Activated CD8-positive, alpha-beta memory T cell treated with anti-CD3 and anti-CD28 coated beads, Interleukin-2, amount 50 U/mL, for 4 hours (primary cell): Measurements from ENCODE around the gene KIDINS220.

Experiments used
- DNase-seq: peaks from one replicate; pipeline ENCODE4 v3.0.0-alpha.2; 2020

Gene KIDINS220

DNA sequence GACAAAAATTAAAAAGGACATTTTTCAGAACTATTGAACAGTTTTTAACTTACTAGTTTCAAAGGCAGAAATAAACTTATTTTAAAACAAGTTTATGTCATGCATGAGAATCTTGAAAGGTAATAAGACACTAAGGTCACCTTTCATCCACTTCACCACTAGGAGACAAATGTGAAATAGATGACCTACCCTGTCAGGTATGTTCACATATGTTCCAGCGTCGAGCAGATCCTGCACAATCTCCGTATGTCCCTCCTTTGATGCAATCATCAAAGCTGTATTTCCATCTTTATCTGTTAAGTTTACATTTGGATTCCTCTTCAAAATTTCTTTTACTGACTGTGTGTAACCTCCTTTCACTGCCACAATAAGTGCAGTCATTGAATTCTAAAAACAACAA lies 34.7 kb downstream of the KIDINS220 start:
- DNase-seq: no peak

- DNase-seq: no peak
Observed at GRCh38 chr2:8800821-8801220, 36.6 kb downstream of the KIDINS220 start.

DNA sequence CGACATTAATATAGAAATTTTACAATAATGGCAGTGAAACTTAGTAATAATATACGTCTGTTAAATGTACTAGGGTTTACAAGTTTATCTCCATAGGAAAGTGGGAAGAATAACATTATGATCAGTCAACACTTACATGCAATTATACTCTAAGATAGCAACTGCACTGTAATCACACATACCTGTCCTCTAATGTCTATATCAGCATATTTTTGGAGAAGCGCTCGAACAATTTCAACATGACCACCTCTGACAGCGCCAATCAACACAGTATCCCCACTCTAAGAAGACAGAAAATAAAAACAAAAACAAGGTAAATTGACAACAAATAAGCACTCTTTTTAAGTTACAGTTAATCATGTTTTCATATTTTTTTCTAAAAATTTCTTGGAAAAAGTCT lies 37.2 kb downstream of the KIDINS220 start:
- no peak for DNase-seq

DNA sequence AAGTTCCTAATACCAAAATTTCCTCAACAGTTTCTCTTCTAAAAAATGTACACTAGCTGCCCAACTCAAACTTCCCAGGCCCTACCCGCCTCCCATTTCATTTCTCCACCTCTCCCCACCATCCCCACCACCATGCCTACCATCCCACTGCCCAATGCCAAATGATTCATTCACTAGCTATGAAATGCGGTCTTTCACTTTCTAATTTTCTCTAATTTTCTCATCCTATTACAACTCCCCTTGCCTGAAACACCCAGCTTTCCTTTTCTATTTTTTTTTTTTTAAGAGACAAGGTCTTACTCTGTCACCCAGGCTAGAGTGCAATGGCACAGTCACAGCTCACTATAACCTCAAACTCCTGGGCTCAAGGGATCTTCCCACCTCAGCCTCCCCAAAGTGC lies 38.4 kb downstream of the KIDINS220 start:
- DNase-seq: no peak

DNA sequence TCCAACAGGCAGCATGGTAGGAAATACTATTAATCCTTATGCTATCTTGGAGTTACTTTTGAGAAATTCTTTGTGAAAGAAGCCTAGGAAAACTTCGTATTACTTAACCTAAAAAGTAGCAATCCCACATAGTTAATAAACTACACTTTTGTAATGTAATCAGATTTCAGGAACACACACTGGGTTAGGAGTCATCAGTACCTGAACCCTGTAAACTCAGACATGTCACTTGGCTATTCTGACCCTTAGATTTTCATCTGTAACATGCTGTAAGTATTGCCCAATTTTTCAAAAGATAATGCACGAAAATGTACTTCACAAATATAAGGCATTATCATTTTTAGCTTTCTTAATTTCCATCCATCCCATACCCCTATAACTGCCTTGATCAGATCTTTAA lies 39.0 kb downstream of the KIDINS220 start:
- no peak for DNase-seq

DNA sequence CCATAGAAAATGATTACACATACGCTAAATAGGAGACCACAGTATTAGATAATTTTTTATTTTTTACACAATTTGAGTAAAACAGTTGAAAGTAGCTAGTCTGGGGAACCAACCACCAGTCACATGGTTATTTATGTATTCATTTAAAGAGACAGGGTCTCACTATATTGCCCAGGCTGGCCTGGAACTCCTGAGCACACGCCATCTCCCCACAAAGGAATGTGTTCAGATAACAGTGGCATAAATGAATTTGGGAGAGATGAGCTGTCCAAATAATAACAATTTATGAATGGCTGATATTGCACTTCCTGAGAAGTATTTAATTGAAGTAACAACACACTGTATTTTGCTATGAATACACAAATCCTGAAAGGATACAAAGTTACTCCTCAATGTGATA lies 39.7 kb downstream of the KIDINS220 start:
- no peak for DNase-seq

DNA sequence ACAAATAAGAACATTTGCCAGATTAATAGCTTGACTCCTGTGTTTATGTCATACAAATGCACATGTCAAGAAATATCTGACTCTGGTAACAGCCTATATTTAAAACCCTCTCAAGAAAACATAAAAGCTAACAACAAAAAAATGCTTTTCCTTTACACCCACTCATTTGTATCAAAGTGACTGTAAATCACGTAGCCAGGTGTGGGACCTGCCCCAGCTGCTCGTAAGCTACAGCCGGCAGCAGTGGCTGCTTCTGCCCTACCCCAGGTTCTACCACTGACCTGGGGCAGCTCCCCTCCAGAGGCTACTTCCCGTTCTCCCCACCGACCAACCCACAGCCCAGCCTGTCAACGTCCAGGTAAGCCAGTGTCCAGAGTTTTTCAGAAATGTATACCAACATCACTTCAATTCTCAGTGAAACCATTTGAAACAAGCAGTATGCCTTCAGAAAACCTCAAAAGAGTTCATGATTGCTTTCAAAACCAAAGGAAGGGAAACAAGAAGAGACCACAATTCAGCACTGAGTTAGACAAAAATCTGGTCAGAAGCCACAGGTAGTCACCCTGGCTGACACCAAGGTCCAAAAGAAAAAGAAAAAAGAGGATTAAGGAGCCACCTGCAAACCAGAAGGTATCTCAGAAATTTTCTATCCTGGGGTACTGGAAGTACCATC lies 40.4 kb downstream of the KIDINS220 start:
- no peak for DNase-seq

GRCh38 chr2:8796315-8796848 lies 41.0 kb downstream of the KIDINS220 start:
- DNase-seq: no peak

- no peak for DNase-seq
Observed at GRCh38 chr2:8794923-8795825, 42.2 kb downstream of the KIDINS220 start.

DNA sequence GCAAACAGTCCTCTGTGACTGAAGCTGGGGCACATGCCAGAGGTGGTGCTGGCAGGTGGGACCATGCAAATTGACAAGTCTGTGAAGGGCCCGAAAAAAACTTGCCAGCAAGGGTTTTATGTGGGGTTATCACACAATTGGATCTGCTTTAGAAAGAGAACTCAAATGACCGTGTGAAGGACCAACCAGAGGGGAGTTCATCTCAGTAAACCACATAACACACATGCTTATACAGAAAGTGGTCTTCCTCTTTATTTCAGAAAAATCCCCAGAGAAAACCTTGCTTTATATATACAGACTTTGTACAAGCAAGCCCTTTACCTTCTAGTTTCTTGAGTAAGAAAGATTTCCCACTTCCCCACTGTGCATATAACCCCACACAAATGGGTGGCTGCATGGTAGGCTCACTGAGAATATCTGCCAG lies 46.7 kb downstream of the KIDINS220 start:
- no peak for DNase-seq

GRCh38 chr2:8786463-8786862 lies 51.0 kb downstream of the KIDINS220 start:
- DNase-seq: no peak

DNA sequence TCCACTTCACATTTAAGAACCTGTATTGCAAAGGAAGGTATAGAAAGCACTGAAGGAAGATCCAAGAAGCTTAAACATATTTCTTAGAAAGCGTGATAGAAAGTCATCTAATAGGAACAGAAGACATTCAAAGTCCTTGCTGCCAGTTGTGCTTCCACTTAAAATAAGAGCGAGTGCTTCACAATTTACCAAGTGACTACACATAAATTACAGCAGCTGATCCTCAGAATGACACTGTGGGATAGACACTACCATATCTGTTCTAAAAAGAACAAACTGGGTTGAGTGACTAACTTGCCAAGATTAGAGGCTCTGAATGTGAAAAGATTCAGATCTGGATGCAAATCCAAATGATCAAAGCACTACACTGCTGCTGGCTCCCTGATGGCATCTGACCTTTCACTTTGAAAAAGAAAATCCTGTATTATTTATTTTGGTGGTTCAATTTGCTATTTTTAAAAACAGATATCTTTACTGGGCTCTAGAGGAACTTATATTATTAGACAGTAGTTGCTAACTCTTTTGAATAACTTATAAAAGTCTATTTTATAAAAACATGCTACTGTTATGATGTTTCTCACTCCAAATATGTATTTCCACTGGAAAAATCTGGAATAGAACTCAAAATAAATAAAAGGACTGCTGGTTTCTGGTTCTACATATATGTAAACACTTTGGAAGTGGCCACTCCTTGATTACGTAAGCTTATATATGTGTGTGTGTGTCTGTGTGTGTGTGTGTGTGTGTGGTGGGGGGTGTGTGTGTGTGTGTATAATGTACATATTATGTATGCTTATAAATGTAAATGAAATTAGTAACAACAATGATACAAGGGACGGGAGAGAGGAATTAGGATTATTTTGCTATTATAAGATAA lies 57.4 kb downstream of the KIDINS220 start:
- no peak for DNase-seq

DNA sequence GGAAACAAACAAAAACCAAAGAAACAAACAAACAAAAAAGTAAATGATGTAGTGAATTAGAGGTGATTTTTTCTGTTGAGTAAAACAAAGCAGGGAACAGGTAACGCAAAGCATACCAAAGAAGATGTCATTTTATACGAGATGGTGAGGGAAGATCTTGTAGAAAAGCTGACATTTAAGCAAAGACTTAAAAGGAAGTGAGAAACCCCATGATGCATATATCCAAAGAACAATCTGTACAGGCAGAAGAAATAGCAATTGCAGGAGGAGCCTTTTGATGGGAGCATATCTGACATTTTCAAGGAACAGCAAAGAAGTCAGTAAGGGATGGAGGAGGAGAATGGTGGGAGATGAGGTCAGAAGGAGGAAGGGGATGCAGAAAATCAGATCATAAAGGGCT lies 63.0 kb downstream of the KIDINS220 start:
- no peak for DNase-seq

DNA sequence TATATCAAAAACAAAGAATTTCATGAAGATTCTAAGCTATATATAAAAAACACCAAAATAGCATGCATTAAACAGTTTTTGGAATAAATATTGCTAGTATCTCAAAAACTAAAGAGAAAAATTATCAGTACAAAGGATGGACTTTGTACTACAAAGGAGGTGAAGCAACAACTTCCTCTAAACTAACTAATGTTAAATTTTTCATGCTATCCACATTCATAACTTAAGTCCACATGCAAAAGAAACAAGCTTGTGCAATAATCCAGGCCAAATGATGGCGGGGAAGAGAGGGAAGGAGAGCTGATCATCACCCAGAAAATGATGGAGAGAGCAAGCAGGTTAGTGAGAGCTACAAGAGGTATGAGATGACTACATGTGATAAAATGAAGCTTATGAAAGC lies 70.1 kb downstream of the KIDINS220 start:
- DNase-seq: no peak

DNA sequence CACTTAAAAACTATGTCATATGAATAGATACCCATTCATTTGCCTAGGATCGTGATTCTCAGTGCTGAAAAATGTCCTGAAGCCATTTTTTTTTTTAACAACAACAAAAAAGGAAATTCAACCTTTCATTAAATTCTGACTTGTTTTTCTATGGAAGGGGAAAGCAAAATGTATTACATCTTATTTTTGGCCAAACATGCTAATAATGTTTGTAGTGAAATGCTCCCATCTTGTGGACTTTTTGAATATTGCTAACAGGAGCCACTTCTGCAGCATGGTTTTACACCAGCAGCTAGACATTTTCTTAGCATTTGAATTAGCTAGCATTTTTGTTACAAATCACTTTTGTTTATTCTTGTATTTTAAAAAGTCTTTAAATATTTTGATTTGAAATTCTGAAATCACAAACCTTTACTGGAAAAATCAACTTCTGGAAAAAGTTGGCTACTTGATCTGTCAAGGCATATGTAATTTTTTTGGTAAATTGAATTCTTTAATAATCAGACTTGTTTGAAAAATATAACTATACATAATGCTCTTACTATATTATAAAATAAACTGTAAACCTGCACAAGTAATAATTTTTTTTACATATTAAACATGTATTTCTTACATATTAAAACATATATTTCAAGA lies 75.8 kb downstream of the KIDINS220 start:
- DNase-seq: no peak

GRCh38 chr2:8756716-8757115 lies 80.7 kb downstream of the KIDINS220 start:
- DNase-seq: no peak

DNA sequence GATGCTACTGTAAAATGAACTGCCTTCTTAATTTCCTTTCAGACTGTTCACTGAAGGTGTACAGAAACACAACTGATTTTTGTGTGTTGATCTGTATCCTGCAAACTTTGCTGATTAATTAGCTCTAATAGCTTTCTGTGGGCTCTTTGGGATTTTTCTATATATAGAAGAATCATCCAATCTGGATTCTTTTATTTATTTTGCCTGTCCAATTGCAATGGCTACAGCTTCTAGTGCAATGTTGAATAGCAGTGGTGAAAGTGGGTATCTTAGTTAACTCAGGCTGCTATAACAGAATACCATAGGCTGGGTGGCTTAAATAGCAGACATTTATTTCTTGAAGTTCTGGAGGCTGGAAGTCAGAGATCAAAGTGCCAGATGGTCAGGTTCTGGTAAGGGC lies 81.2 kb downstream of the KIDINS220 start:
- DNase-seq: no peak

DNA sequence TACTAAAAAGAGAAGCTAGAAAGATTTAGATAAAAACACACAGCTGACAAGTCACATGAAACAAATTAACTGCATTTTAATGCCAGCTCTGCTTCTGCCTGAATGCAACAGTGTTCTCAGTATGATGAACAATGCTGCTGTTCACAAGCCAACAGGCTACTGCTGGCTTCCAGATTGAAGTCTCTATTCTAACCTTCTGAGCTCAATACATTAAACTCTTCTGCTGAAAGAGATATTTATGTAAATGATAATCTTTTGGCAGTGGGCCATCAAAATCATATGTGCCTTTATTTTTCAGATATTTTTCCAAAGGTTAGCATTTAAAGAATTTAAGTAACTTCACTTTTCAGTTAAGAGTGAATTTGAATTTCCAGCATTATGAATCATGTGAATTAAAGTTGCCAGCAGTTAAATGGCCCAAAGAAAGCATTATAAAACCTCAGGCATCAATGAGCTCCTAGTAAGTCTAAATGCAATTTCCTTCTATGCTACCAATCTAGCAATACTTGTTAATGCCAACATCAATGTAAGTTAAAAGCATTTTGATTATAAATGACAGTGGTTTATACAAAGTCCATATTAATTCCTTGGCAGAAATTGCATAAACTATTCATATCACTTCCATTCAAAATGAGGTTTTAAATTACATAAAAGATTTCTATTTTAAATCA lies 83.2 kb downstream of the KIDINS220 start:
- no peak for DNase-seq

- DNase-seq: no peak
Observed at GRCh38 chr2:8753609-8754008, 83.8 kb downstream of the KIDINS220 start.

DNA sequence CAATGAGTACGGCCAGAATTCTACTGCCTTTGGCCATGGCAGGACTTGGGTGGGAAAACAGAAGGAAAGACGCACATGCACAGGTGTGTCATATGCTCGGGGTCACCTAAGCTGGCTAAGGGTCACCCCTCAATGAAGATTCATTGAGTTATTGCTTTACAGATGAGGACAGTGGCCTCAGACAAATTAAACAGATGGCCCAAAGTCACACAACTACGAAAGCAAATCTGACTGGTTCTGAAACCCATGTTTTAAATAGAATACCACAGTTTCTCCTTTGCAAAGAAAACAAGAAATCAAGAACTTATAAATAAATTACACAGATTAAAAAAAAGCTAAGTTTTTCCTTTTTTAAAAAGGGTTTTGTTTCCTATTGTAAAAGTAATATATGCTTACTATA lies 85.0 kb downstream of the KIDINS220 start:
- no peak for DNase-seq

DNA sequence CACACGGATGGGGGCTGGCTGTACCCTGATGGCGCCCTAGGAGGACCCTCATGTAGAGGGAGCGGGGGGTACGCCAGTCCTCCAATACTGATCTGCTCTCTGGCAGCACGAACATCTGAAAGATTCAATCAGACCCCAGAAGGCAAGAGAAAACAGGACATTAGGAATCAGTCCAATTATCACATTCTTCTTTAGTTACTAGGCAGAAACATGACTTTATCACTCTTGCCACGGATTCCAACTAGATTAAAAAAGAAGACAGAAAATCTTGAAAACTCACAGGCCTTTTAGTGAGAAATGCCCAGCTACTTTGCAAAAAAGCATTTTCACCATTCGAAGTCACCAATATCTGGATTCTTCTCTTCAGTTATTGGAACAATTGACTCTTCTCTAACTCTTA lies 87.2 kb downstream of the KIDINS220 start:
- DNase-seq: no peak

- DNase-seq: no peak
Observed at GRCh38 chr2:8743261-8743660, 94.2 kb downstream of the KIDINS220 start.
